ENCODE results near the gene TEKT3.
A peak's percentile ranks its signal among the peaks of the same experiment; 100 is the strongest.

TEKT3 gene

DNA sequence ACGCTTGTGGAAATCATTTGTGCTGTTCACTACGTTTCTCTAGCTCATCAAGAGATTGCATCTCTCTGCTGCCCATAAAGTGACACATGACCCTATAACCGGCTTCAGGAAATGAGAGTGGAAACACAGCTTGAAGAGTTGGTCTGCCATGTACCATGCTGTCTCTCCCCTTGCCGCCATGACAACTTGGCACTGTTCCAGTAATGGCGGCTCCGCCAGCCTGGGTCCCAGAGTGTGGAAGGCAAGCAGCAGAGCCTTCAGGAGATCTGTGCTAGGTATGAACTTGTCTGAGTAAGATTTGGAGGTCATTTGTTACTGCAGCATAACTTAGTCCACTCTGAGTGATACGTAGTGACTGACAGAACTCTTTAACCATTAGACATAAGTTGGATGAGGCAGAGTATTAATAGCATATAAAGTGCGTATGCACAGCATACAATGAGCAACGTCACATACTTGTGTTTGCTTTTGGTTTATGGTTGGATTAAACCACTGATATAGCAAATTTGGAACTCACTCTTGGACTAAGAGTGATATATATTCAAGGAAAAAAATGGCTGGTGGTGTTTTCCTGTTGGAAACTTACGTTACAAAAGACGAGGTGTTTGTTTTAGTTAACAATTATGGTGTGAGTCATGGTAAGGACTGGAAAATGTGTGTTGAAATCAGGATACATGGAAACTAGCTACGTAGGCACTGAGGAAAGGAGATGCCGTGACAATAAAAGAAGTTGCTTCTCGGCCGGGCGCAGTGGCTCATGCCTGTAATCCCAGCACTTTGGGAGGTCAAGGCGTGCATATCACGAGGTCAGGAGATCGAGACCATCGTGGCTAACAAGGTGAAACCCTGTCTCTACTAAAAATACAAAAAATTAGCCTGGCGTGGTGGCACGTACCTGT, 51.9 kb downstream of the TEKT3 start:
- no peak for FAIRE-seq

DNA sequence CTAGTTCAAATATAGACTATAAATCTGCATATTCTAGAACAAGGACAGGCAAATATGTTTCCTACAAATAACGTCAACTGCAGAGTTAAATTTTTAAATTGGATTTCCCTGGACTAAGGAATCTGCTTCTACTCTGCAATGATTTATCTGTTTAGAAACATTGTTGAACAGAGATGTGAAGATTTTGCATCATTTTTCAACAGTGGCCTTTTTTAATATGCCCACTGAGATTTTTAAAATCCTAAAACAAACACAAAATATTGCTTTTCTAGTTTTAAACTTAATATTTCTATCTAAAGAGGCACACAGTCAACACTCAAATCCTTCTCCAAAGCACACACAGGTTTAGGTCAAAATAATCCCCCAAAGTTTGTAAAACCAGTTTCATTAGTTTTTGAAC, 52.5 kb downstream of the TEKT3 start:
- FAIRE-seq, result no peak

DNA sequence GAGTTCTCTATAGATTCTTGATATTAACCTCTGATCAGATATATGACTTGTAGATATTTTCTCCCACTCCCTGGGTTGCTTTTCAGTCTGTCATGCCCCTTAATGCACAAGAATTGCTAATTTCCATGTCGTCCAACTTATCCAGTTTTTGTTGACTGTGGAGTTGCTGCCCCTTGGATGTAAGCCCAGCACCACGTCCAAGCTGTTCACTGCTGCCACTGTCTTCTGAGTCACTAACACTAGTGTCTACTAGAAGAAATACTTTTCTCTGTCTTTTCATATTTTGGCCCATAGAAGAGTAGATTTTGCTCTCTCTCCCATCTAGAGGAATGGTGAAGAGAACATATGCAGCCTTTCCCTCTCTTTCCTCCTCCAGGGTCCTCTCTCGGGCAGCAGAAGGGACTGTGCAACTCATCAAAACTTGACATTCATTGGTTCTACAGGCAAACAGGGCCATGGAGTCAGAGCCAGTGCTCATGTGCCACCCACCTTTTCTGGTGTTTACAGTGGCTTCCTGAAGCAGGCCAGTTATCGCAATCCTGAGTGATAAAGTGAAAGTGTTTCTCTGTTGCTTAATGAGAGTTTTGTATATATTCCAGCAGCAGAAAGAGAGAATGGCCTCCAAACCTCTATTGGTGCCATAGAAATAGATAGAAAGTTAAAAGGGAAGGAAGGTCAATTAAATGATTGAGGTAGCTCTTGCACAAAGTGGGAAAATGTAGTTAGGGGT, 53.7 kb downstream of the TEKT3 start:
- FAIRE-seq, result no peak

DNA sequence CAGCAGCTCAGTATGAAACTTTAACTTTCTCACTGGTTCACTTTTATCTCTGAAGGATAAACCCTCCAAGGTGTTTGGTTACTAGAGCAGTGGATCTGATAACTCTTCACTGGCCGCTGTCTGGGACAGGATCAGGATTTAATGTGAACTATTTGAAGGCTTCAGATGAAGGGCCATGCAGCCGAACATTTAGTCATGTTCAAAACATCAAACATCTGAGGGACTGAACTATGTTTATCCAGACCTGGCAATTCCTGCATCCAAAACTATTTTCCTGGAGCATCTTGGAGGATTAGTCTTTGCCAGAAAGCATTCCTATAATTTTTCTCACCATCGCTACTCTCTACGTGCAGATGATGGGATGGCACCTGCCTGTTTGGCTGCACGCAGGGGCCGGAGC, 55.9 kb downstream of the TEKT3 start:
- no peak for FAIRE-seq

GRCh38 chr17:15284537-15284936, 56.9 kb downstream of the TEKT3 start:
- no peak for FAIRE-seq

GRCh38 chr17:15284107-15284506, 57.3 kb downstream of the TEKT3 start:
- FAIRE-seq, result peak; percentile 27

GRCh38 chr17:15281909-15282308, 59.5 kb downstream of the TEKT3 start:
- FAIRE-seq, result no peak

- no peak for FAIRE-seq
Observed at GRCh38 chr17:15278924-15279477, 62.4 kb downstream of the TEKT3 start.

- no peak for FAIRE-seq
Observed at GRCh38 chr17:15278380-15278779, 63.0 kb downstream of the TEKT3 start.

- FAIRE-seq, result no peak
Observed at GRCh38 chr17:15274017-15274416, 67.4 kb downstream of the TEKT3 start.

- no peak for FAIRE-seq
Observed at GRCh38 chr17:15273141-15273793, 68.1 kb downstream of the TEKT3 start.

GRCh38 chr17:15271741-15272140, 69.7 kb downstream of the TEKT3 start:
- no peak for FAIRE-seq

DNA sequence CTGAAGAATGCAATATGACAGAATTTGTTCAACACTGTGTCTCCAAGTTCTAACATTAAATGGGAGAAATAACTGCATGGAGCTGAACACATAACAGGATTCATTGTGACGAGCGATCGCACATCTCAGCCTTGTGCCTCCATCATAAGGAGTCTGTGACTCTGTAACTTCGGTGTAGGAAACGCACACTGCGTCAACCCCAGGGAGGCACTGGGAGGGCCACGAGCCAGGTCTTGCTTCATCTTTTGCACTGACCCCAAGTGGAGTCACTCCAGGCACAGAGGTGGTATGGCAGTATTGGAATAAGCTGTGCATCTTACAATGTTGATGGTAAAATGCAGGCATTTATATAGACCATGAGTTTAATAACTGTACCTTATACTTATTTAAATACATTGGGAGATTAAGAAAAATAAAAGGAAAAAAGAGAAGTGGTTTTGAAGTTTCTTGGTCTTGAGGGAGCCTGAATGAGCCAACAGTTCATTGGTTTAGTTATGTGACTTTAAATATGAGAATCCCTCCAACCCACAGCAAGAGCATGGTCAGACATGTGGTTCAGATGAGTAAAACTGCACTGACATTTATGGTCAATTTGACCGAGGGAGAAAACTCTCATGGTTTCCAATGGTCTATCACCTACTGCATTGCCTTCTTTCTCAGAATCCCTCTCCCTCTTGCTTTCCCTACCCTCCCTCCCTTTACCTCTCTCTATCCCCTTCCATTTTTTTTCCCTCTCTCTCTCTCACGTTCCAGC, 70.6 kb downstream of the TEKT3 start:
- FAIRE-seq, result no peak

DNA sequence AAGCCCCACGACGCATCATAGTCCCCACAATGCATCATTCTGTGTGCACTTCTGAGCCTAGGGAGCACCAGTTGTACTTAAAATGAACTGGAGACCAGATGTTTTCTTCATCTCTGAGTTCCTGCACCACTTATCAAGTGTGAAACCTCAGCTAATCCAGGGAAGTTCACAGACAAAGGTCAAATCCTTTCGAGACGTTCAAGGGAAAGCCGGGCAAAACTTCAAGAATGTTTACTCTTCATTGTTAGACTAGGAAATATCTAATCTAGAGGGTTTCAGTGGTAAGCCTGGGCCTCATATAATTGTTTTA, 71.7 kb downstream of the TEKT3 start:
- FAIRE-seq, result no peak

DNA sequence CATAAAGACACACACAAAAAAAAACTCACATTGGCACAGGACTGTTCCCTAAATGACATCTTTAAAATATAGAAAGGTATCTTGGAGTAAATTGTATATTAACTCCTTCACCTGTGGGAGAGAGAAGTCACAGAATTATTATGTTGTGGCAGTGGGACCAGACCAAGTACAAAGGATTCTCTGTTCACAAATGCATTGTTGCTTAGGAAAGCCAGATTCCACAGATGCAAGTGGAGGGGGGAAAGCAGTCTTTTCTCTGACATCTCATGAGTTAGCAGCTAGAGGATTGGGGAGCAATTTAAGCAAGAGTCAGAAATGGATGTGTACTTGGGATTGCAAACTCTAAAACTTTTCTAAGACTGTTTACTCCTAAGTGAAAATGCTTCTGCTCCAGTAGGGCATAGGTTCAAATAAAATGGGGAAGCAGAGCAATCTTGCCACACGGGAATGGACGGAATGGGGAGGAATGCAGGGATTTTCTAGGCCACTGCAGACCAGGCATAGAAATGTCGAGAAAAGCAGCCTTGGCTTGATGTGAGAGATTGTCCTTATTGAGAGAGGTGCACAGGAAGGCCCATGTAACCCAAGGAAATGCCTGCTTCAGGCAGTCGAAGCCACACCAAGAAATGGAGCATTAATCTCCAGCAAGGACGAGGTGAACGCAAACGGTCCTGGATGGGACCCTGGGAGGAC, 72.2 kb downstream of the TEKT3 start:
- no peak for FAIRE-seq

DNA sequence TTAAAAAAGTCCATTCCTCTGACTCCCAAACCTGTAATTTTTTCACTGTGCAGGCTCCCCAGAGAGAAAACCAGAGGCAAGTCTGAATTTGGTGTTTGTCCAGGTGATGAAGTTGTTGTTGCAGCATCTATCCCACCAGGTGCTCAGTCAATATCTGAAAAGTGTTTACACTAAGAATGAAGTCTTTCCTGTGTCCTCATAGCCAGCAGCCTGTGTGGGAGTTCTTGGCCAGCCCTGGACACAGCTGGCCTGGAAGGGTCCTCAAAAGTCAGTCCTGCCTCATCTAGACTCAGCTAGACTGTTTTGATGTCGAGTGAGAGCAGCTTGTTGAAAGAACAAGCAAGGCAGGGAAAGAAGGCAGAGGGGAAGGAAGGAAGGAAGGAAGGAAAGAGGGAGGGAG, 72.9 kb downstream of the TEKT3 start:
- no peak for FAIRE-seq

GRCh38 chr17:15267996-15268395, 73.4 kb downstream of the TEKT3 start:
- no peak for FAIRE-seq

GRCh38 chr17:15266325-15267125, 74.9 kb downstream of the TEKT3 start:
- FAIRE-seq, result no peak

DNA sequence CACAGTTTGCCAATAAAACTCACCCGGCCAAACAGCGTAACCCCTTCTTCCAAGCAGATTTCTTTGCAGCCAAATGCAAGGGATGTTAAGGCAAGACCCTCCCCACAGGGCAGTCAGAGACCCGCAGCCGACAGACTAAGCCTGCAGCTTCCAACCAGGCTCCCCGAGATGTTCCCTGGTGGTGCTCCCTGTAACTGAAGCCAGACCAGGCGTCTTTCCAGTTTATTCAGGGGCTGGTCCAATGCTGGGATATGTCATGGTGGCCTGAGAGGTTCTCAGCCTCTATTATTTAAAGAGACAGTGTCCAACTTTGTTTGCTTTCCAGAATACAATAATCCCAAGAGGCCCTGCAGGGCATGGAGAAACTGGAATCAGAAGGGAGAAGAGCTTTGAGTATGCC, 76.3 kb downstream of the TEKT3 start, which contains the start of gene PMP22:
Gene PMP22 (minus strand): TSS at position 196 of the 400 bp plus-strand sequence. CDS start 4,599 bp downstream, outside the sequence.
- FAIRE-seq, result no peak

DNA sequence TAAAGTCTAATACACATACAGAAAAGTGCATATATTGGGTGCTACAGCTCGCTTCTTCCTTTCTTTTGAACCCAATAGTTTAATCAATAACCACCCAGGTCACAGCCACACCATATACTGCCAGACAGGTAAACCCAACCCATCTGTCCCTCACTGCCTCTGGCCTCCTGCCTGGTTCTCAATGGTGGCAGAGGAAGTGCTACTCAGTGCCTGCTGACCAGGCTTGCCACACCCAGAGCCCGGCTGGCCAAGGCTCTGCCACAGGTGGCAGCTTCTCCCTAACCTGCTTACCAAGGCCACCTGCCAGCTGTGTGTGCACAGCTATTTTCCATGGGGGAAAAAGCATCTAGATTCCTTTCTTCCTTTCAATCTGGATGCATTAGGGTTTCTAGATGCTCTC, 76.9 kb downstream of the TEKT3 start:
- FAIRE-seq, result no peak

DNA sequence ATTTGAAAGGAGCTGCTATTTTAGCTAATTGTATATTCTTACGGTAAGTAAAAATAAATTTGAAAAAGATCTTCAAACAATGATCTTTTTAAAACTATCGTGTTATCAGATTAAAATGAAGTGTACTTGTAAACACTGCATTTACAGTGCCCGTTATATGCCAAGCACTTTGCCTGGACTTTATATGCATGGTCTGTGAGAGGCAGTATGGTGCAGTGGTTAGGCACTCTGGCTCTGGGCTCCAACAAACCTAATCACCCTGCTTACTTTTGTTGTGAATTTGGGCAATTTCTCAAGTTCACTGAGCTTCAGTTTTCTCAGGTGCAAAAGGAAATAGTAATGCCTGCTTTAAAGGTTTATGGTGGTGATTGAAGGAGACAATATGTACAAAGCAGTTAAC, 77.7 kb downstream of the TEKT3 start:
- no peak for FAIRE-seq

Data from islet of Langerhans (tissue), 1 donor.